ENCODE data around the gene CC2D2A.

The CC2D2A gene

GRCh38 chr4:15459706-15460105, 10.0 kb upstream of the CC2D2A start:
- no peak for DNase-seq

GRCh38 chr4:15466596-15466995, 3.1 kb upstream of the CC2D2A start:
- DNase-seq: no peak

- no peak for DNase-seq
Measured at GRCh38 chr4:15470128-15470475, 420 bp downstream of the CC2D2A start.

- DNase-seq: no peak
Measured at GRCh38 chr4:15476396-15476795, 6.7 kb downstream of the CC2D2A start.

- peak in 2 of 58 donors; percentile 16 to 54 for DNase-seq
Measured at GRCh38 chr4:15478724-15479088, 9.0 kb downstream of the CC2D2A start.

- peak; percentile 28 to 93 (median 68) for DNase-seq
Measured at GRCh38 chr4:15479089-15479912, 9.6 kb downstream of the CC2D2A start.

- no peak for DNase-seq
Measured at GRCh38 chr4:15479913-15480185, 10.2 kb downstream of the CC2D2A start.

GRCh38 chr4:15481961-15482745, 12.5 kb downstream of the CC2D2A start:
- DNase-seq: no peak

- no peak for DNase-seq
Measured at GRCh38 chr4:15482842-15483241, 13.2 kb downstream of the CC2D2A start.

- DNase-seq: no peak
Measured at GRCh38 chr4:15488136-15488535, 18.5 kb downstream of the CC2D2A start.

- DNase-seq: no peak
Measured at GRCh38 chr4:15488658-15489470, 19.2 kb downstream of the CC2D2A start.

- no peak for DNase-seq
Measured at GRCh38 chr4:15489551-15489950, 19.9 kb downstream of the CC2D2A start.

- no peak for DNase-seq
Measured at GRCh38 chr4:15493411-15493810, 23.7 kb downstream of the CC2D2A start.

GRCh38 chr4:15495621-15496020, 25.9 kb downstream of the CC2D2A start:
- no peak for DNase-seq

- no peak for DNase-seq
Measured at GRCh38 chr4:15498356-15498755, 28.7 kb downstream of the CC2D2A start.

GRCh38 chr4:15500701-15501100, 31.0 kb downstream of the CC2D2A start:
- DNase-seq: no peak

GRCh38 chr4:15501941-15502340, 32.3 kb downstream of the CC2D2A start:
- DNase-seq: no peak

- DNase-seq: no peak
Measured at GRCh38 chr4:15502384-15502783, 32.7 kb downstream of the CC2D2A start.

GRCh38 chr4:15504041-15504440, 34.4 kb downstream of the CC2D2A start:
- DNase-seq: no peak

- DNase-seq: no peak
Measured at GRCh38 chr4:15506464-15506863, 36.8 kb downstream of the CC2D2A start.

GRCh38 chr4:15507679-15508078, 38.0 kb downstream of the CC2D2A start:
- no peak for DNase-seq

- DNase-seq: no peak
Measured at GRCh38 chr4:15510961-15511360, 41.3 kb downstream of the CC2D2A start.

All from anterior cingulate cortex (tissue), 58 donors.